SH-SY5Y (cell line): ENCODE measurements around the gene CXCL9.

Experiments
- GATA2 ChIP-seq: IDR thresholded peaks from 2 replicates; pipeline ENCODE4 v1.6.1; 2011; ENCODE audit warnings: mild to moderate bottlenecking, low read depth, low read length
- GATA3 ChIP-seq: IDR thresholded peaks from 2 replicates; pipeline ENCODE4 v1.6.1; 2011; ENCODE audit warnings: low read depth, mild to moderate bottlenecking, low read length, moderate library complexity

DNA sequence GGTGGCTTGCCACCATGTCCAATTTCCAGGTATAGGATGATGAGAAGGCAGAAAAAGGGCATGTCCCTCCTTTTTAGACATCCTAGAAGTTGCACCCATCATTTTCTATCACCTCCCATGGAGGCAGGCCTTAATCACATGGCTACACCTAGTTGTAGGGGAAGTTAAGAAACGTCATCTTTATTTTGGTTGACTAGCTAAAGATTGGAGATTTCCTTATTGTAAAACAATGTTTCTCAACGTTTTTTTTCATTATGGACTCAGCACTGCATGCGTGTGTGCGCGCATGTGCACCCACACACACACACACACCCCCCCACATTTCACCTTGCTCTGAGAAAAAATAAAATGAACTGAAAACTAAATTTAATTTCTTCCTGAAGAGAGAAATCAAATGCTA lies 2.0 kb upstream of the CXCL9 start:
- no peak for TF ChIP-seq GATA2
- no peak for TF ChIP-seq GATA3
